HG03469 (cell line): Measurements from ENCODE around the gene FCHSD1.

ENCODE experiments used
- ATAC-seq: cut with Tn5 transposase; IDR thresholded peaks from one replicate; pipeline ENCODE4 v1.9.1; 2021; ENCODE audit warnings: mild to moderate bottlenecking, moderate library complexity, moderate number of reproducible peaks; ENCODE audit not compliant: unreplicated experiment

FCHSD1 gene

DNA sequence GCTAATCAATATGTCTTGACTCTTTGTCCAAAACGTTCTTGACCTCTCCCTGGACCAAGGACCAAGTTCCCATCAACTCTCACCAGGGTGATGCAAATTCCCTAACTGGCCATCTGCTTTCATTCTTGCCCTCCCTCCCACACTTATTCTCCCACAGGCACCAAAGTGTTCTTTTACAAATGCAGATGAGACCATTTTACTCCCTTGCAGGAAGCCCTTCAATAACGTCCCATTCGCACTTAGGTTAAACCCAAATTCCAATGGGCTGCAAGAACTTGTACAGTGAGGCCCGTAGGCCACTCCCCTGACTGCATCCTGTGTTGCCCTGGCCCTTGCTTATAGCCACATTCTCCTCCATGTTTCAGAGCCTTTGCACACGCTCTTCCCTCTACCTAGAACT is 23.5 kb upstream of the FCHSD1 start:
- ATAC-seq: no peak

DNA sequence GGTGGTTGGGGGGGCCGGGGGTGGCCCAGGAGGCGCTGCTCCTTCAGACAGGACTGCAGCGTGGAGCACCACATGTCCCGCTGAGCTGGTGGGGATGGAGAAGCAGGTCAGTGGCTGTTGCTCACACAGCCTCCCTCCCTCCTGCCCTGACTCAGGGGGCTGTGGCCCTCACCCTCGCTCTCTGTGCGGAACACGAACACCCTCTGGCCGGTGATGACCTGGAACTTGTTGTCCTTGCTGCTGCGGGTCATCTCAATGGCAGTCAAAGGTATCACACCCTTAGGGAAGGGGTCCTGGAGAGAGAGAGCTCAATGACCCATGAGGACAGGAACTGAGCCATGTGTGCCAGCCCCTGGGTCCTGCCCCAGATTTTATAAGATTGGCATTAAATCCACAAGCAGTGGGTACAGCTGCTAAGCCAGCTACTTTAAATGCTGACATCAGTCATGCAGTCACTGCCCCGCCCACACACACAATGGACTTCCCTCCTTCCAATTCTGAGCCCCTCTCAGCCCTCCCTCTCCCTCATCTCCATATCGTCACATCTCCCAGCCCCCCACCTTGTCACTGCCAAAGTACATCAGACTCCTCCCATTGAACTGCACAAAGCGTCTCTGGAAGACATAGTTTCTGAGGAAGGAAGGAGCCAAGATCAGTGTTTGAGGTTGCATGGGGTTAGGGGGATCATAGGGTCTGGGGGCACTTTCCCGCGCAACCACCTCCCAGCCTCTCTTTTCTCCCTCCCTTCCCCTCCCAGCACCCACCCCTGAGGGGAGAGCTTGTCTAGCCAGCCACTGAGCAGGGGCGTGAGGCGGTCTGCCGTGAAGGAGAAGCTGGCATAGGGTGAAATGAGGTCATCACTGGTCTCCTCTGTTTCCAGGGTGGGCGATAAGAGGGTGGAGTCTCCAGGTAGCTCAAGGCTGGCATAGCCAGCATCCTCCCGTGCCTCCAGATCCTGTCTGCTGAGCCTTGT is 21.9 kb upstream of the FCHSD1 start:
- no peak for ATAC-seq

DNA sequence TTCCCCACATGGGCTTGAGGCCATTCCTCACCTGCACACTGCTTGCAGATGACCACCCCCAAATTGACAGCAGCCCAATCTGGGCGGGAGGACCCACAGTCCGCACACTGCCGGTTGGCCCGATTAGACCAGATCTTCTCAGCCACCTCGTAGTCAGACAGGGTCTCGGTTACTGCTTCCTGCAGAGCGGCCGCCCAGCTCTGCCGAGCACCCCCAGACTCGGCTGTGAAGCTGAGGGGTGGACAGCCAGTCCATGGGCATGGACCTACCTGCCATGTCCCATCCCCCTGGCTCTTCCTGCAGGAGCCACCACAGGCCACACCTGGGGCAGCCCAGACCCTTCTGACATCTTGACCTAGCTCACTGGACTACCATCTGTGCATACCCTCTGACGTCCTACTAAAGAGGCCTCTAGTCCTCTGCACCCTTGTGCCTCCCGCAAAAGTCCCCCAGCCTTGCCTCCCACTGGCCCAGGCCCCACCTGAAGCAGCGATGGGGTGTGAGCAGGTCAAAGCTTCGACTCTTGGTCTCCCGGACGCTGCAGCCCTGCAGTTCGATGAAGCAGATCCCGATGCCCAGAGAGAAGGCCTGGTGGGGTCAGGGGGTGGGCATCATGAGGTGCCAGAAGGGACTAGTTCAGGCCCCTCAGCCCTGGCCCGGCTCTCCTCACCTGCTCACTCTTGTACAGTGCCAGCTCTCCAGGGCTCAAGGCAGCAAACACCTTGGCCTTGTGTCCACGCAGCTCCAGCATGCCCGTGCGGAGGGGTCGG is 21.0 kb upstream of the FCHSD1 start:
- no peak for ATAC-seq

DNA sequence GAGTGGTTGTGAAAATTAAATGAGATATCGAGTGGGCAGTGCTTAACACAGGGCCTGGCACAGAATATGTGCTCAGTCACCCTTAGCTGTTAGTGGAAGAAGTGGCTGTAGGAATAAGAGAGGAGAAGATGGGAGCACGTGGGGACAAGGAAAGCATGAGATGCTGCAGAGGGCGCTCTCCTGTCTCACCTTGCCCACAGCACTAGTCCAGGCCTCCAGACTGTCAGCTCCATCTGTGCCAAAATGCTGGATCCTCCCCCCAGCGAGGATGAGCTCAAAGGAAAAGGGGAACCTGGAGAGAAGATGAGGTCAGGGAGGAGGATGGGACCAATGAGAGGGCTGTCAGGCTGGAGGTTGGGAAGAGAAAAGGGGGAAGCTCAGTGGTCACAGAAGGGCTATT is 18.3 kb upstream of the FCHSD1 start:
- no peak for ATAC-seq

DNA sequence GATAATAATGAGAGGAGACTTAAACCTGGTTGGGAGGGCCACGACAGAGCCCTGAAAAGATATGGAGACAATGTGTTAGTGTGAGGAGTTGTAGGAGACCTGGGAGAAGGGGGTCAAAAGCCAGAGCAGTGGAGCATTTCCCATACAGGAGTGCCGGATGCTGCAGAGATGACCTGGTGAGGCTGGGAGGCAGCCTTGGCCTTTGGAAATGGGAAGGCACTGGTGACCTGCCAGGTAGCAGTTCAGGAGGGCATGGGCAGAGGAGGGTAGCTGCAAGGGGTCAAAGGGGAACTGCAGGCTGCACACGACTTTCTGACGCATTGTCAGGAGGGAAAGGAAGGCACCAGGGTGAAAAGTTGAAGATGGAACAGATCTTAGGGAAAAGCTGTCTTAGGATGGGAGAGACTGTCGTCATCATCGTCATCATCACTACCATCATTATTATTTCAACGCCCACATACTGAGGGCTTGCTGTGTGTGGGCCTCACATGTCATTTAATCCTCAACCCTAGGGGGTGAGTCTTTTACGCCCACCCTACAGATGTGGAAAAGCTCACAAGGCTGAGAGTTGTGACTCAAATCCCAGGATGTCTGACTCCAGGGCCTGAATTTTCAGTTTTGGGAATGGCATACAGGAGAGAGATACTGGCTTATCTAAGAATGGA is 17.5 kb upstream of the FCHSD1 start:
- ATAC-seq: no peak

DNA sequence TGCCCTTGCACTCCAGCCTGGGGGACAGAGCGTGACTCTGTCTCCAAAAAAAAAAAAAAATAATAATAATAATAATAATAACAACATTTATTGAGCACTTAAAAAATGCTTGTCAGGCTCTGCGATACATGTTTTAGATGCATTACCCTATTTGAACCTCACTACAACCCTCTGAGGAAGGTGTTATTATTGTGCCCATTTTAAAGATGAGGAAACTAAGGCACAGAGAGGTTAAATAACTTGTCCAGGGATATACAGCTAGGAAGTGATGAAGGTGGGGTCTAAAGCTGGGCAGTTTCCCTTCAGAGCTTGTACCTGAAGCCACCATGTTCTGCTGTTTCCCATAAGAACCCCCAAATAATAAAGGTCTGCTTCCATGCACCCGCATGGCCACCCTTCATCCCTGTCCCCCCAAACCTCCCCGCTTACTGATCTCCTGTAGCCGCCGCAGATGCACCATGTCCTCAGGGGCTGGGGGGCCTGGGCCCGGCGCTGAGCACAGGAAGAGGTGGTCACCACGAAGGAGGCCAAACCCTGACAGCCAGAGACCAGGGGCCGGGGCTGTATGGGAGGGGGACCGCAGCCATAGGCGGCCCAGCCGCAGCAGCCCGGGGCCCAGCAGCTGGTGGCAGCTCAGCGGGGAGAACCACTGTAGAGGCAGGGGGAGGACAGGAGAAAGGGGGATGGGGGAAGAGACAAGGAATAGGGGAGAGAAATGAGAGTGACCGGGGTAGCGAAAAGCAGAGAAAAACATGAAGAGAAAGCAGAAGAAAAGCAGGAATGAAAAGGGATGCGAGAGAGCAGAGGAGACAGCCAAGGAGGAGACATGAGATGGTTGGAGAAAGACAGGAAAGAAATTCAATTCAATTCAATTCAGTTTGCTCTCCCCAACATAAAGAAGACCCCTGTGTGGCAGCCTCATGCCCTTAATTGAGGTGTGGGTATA is 15.1 kb upstream of the FCHSD1 start:
- ATAC-seq: no peak

DNA sequence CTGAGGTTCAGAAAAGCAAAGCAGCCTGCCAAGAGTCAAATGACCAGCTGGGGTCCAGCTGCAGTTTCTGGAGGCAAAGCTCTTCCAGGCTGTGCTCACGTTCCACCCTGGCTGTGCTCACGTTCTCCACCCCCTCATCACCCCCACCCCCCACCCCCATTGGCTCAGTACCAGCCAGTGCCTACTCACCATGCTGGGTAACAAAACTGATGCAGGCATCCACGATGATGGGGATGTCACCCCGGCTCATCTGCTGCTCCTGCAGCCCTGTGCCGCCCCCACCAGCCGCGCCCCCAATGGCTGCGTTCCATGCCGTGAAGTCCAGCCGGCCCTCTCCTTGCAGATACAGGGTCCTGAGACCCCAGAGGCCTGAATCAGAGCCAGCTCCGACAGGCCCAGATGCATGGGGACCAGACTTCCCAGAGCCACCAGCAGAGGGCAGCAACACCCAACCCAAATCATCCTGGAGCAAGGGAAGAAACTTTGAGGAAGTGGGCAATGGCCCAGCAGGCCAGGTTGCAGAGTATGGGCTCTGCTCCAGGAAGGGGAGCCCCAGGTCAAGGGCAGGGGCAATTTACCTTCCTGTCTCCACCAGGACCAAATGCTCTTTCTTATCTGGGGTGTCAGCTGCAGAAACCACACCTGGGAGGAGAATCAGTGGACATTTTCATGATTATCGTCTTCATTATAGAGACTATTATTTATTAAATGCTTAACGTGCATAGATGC is 13.7 kb upstream of the FCHSD1 start:
- peak; percentile 73 for ATAC-seq

DNA sequence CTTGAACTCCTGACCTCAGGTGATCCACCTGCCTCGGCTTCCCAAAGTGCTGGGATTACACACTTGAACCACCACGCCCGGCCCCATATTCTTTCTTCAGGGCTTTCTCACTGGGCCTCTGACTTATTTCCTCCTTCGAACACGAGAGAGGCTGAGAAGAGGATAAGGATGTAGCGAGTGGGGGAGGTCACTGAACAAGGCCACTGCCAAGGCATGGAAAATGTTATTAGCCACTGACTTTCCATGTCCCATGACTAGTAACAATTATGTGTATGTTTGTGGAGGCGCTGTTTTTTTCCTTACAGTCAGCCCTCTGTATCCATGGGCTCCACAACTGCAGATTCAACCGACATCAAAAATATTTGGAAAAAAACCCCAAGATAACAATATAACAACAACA is 12.3 kb upstream of the FCHSD1 start:
- ATAC-seq: no peak

DNA sequence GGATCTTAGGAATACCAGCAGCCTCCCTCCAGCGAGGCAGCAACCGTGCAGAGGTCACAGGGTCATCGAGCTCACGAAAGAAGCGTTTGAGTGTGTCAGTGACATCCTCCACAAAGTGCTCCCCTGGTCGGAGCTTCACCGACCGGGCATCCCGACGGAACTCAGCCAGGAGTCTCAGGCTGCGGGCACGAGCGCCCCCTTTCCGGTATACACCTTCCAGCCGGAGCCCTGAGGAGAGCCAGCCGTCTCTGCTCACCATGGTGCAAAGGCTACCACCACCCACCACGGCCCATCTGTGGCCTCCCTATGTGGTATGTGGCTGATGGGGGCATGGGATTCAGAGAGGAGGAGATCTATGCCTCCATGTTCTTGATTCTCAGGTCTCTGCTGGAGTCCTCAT is 10.8 kb upstream of the FCHSD1 start:
- no peak for ATAC-seq

DNA sequence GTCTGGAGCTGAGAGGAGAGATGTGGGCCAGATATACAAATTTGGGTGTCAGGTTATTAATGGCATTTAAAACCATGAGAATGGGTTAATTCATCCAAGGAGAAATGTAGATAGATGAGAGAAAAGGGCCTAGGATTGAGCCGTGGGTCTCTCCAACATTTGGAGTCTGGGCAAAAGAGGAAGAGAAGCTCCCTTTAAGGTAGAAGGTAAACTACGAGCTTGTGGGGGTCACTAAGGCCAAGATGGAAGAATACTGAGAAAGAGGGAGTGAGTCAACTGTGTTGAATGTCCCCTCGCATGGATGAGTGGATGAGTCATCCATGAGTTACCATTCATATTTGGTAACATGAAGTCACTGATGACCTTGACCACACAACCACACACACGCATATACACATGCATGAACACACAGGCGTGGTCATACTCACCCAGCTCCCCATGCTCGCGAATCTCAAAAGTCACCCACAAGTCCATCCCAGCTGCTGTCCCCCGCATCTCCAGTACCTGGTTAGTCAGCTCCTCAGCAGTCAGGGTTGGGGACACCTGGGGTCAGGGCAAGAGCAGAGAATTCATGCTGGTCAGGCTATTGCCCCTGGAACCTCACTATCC is 6.8 kb upstream of the FCHSD1 start:
- peak; percentile 61 for ATAC-seq

DNA sequence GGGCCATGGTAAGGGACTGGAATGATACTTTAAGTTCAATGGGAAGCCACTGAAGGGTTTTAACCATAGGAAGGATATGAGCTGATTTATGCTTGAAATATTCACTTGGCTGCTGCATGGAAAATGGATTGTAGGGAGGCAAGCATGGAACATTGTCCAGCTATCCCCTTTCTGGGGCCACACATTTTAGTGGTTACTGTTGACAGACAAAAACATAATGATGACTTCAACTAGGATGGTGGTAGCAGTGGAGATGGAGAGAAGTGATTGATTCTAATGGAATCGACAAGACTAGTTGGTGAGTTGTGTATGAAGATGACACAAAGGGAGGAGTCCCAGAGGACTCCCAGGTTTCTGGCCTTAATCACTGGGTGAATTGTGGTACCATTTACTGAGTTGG is 6.2 kb upstream of the FCHSD1 start:
- no peak for ATAC-seq

DNA sequence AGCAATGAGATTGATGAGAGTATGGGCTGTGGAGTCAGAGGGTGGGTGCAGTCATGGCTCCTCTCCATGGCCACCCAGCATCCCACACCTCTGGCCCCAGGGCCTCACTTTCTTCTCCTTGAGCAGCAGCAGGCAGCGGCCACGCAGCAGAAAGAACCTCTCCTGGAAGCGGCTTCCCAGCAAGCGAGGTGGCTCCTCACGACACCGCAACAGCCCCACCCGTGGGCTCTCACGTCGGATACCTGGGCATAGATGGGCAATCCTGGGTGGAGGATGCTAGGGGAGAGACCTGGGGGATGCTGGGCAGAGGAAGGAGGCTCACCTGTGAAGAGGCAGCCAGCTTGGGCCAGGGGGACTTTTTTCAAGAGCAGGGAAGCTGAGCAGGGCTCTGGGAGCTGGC is 5.2 kb upstream of the FCHSD1 start:
- no peak for ATAC-seq

DNA sequence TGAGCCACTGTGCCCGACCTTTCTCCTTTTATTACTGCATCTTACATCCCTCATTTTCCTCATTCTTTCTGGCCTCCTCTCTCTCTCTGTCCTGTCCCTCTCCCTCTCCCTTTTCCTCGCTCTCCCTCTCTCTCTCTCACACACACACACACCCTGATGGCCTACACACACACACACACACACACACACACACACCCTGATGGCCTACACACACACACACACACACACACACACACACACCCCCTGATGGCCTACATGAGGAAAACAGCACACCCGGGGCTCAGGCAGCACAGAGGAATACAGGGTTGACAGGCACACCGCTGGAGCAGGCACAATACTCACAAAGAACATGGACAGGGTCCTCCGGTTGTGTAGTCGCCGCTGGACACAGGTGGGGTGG is 3.8 kb upstream of the FCHSD1 start:
- ATAC-seq: no peak

DNA sequence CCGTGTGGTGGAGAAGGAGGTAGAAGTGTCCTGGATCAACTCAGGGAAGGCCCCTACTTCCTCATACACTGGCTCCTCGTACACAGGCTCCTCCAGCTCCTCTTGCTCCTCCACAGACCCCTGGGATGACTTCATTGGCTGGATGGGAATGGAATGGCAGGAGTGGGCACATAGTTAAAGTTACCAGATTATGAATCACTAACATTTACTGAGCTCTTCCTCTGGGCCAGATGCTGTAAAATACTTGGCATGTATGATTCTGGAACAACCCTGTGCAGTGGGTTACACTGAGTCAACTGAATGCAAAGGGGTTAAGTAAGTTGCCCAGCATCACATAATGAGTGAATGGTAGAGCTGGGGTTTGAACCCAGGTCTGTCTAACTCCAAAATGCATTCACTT is 3.1 kb upstream of the FCHSD1 start:
- no peak for ATAC-seq

DNA sequence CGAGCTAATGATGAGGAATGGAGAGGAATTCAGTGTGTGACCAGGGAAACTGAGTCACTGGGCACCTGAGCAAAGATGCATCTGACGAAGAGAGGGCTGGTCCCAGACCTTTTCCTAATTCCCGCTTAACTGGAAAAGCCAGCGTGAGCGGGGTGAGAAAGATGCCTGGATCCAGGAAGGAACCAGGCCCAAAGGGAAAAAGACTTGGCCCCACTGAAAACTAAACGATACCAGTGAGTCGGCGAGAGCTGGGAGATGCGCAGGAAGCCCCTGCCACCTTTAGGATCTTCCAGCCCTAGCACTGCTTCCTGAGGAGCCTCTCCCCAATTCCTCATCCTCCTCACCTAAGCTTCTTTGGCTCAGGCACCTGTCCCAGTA is 499 bp upstream of the FCHSD1 start:
- ATAC-seq: no peak

DNA sequence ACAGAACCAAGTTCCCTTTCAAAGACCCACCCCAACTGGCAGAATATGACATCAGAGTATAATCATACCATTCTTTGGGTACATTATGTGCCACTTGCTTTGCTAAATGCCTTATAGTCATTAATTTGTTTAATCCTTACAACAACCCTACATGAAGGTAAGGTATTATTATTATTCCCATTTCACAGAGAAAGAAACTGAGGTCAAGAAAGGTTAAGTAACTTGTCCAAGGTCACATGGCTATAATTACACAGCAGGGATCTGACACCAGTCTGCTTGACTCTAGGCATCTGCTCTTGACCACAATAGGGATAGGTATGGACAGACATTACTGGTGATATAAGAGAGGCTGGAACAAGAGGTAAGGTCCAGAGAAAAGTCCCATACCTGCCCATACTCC is 1.2 kb downstream of the FCHSD1 start:
- no peak for ATAC-seq

DNA sequence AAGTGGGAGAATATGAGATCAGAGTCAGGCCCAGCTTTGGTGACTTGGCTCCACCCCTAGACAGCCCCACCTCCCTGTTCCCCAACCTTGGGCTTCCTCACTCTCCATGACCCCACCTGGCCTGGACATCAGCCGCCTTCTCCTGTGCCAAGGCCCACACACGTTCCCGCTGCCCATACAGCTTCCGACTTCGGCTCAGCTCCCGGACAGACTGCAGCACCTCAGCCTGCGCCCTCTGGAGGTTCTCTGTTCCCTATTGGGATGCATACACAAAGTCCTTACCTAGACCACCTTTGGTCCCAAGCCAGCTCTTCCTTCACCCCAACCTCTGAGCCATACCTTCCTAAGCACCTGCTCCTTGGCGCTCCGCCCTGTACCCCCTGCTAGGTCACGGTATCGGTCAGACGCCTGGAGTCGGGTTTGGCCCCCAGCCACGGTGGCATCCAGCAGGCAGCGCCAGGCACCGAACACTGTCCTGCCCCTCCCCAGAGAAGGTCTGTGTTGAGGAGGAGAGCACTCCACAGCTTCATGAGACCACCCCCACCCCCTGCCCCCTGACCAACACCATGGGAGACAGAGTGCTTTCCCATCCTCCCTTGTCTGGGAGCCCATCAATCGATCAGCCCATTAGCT is 2.0 kb downstream of the FCHSD1 start:
- ATAC-seq: no peak

DNA sequence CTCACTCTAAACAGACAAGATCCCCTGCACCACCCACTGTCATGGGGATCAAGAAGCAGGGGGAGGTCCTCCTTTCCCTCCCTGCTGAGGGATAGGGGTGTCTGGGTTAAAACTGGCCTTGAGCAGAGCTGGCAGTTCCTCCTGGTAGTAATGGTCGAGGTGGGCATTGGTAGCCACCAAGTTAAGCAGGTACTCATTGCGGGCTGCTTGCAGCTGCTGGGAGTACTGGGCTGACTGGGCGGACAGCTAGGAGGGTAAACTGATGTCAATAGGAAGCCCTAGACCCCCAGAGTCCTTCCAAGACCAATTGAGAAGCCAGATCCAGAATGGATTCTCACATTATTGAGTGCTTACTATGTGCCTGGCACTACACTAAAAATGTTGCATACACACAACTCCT is 3.4 kb downstream of the FCHSD1 start:
- ATAC-seq: no peak

DNA sequence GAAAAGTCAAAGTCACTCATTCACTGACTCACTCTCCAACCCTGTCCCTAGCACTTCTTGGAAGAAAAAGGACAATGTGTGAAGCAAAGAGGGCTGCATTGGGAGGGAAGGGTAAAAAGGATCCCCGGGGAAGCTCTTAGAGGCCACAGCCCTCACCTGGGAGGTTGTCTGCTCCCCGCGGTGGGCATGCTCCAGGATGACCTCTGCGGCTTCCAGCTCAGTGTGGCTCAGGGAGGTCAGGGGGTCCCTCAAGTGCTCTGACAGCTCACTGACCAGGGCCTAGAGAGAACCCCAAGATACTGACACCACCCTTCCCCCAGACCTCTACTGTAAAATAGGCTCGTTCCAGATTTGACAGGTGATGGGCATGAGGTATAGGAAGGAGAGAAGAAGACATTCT is 4.0 kb downstream of the FCHSD1 start:
- no peak for ATAC-seq
